Measurements from ENCODE around the gene CRY1. TPM values are rescaled to one million over a fixed set of nuclear protein-coding genes. Genes with fewer than 3 reads are reported as not detected.

The CRY1 gene
- total RNA-seq, 2 experiments from 2014 or later = 23.5 to 24.1 TPM

- CTCF ChIA-PET = interaction anchor here (1.7 kb wide), 1 partner anchor 48 kb away, joined by 4 read pairs; no protein-coding TSS in a partner anchor
- no peaks in the 10 kb centered on the region for H3K27me3 Mint-ChIP-seq
- H3K4me3 Mint-ChIP-seq = no peak overlapping the region
- no peak for DNase-seq
- intact Hi-C loops (cut with micrococcal nuclease) = no loop called here
- peaks cover 11% of the 10 kb centered on the region for H3K9me3 Mint-ChIP-seq
- H3K4me1 Mint-ChIP-seq (ENCODE audit: low read depth) = peaks cover 7% of the 10 kb centered on the region
- POLR2A ChIA-PET = no interaction called here
- no peak overlapping the region for H3K27ac Mint-ChIP-seq
- H3K36me3 Mint-ChIP-seq = peaks cover 12% of the 10 kb centered on the region
Measured at GRCh38 chr12:107057071-107057834, 36.1 kb downstream of the CRY1 start.

DNA sequence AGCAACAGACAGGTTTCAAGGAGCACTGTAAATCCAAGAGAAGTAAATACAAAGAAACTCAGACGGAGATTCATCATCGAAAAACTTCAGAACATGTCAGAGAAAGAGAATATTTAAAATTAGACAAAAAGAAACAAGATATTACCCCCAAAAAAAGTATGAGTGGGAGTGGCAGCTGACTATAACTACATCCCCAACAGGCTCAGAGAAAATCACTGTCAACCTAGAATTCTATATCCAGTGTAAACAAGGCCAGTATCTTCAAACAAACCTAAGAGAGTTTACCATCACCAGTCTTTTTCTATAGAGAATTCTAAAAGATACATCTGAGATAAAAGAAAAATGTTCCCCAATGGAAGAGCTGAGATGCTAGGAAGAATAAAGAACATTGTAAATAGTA, 39.6 kb downstream of the CRY1 start:
- H3K4me3 Mint-ChIP-seq = no peak overlapping the region
- H3K36me3 Mint-ChIP-seq = peaks cover 21% of the 10 kb centered on the region
- no peaks in the 10 kb centered on the region for H3K27me3 Mint-ChIP-seq
- peaks cover 17% of the 10 kb centered on the region for H3K9me3 Mint-ChIP-seq
- CTCF ChIA-PET = interaction anchor here (1.1 kb wide), 1 partner anchor 26 kb away, joined by 3 read pairs; no protein-coding TSS in a partner anchor
- H3K27ac Mint-ChIP-seq = no peak overlapping the region
- POLR2A ChIA-PET = no interaction called here
- intact Hi-C loops (cut with micrococcal nuclease) = no loop called here
- H3K4me1 Mint-ChIP-seq (ENCODE audit: low read depth) = peaks cover 11% of the 10 kb centered on the region
- no peak for DNase-seq

GRCh38 chr12:107045186-107045585, 48.2 kb downstream of the CRY1 start:
- Mint-ChIP-seq H3K4me1 (ENCODE audit: low read depth) (no peaks in the 10 kb centered on the region), H3K9me3 (peaks cover 33% of the 10 kb centered on the region), H3K27ac (no peak overlapping the region), H3K27me3 (no peaks in the 10 kb centered on the region), H3K36me3 (peaks cover 39% of the 10 kb centered on the region), H3K4me3 (no peak overlapping the region)
- DNase-seq = no peak
- intact Hi-C loops (cut with micrococcal nuclease) = no loop called here
- POLR2A ChIA-PET = no interaction called here
- CTCF ChIA-PET = no interaction called here

DNA sequence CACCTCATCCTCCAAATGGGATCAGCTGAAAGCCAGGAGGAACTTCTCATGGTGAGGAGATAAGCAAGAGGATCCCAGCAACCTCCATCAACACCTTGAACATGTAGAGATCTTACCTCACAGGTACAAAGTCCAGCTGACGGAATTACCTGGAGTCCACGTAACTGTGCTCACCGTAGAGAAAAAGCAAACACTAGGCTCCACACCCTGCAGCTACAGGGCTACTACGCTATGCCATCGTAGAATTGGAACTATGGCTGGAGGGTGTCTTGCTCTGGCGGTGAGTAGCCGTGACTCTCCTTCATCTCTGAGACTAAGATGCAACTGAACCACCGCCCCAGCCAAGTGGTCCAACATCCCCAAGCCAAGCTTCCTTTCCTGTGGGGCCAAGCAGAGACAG, 50.5 kb downstream of the CRY1 start:
- peaks cover 24% of the 10 kb centered on the region for H3K9me3 Mint-ChIP-seq
- no peak for DNase-seq
- ChIA-PET CTCF (interaction anchor here (0.8 kb wide), 1 partner anchor 18 kb away, joined by 3 read pairs; no protein-coding TSS in a partner anchor), POLR2A (no interaction called here)
- no peaks in the 10 kb centered on the region for H3K27me3 Mint-ChIP-seq
- H3K27ac Mint-ChIP-seq = no peak overlapping the region
- H3K4me1 Mint-ChIP-seq (ENCODE audit: low read depth) = peaks cover 8% of the 10 kb centered on the region
- H3K4me3 Mint-ChIP-seq = no peak overlapping the region
- intact Hi-C loops (cut with micrococcal nuclease) = no loop called here
- H3K36me3 Mint-ChIP-seq = peaks cover 29% of the 10 kb centered on the region

DNA sequence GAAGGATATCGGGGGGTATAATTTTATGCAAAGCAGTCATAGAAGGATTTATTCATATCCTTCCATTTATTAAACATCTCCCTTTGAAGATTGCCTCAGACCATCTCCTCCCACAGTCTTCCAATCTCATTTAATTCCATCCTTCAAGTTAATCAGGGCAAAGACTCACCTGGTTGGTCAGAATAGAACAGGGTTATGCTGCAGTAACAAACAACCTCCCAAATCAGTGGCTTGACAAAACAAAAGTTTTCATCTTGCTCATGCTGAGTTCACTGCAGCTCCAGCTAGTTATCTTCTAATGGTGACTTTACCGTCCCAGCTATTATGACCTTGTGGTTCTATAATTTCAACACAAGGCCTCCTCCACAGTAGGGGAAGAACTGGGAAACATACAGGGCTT, 57.6 kb downstream of the CRY1 start:
- ChIA-PET CTCF (no interaction called here), POLR2A (no interaction called here)
- no peak overlapping the region for H3K27ac Mint-ChIP-seq
- H3K4me1 Mint-ChIP-seq (ENCODE audit: low read depth) = peaks cover 30% of the 10 kb centered on the region
- H3K27me3 Mint-ChIP-seq = no peaks in the 10 kb centered on the region
- intact Hi-C loops (cut with micrococcal nuclease) = no loop called here
- no peak for DNase-seq
- no peak overlapping the region for H3K4me3 Mint-ChIP-seq
- peaks cover 2% of the 10 kb centered on the region for H3K9me3 Mint-ChIP-seq
- peaks cover 14% of the 10 kb centered on the region for H3K36me3 Mint-ChIP-seq

- DNase-seq = no peak
- no peak overlapping the region for H3K4me3 Mint-ChIP-seq
- H3K4me1 Mint-ChIP-seq (ENCODE audit: low read depth) = peaks cover 42% of the 10 kb centered on the region
- ChIA-PET POLR2A (no interaction called here), CTCF (no interaction called here)
- no peak overlapping the region for H3K27ac Mint-ChIP-seq
- H3K9me3 Mint-ChIP-seq = no peaks in the 10 kb centered on the region
- intact Hi-C loops (cut with micrococcal nuclease) = no loop called here
- peaks cover 12% of the 10 kb centered on the region for H3K36me3 Mint-ChIP-seq
- H3K27me3 Mint-ChIP-seq = no peaks in the 10 kb centered on the region
Measured at GRCh38 chr12:107033758-107034739, 59.3 kb downstream of the CRY1 start.

DNA sequence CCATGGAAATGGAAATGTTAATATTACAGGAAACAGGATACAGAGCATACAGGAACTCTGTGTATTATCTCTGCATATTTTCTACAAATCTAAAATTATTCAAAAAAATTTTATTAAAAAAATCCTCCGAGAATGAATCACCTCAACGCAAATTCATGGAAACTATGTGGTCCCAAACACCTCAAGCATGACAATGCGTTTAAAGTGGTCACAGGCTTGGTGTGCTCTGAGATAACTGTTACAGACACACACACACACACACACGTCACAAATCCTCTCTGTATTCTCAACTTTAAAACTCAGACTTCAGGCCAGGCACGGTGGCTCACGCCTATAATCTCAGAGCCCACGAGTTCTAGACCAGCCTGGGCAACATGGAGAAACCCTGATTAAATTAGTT, 61.1 kb downstream of the CRY1 start:
- intact Hi-C loops (cut with micrococcal nuclease) = no loop called here
- Mint-ChIP-seq H3K9me3 (no peaks in the 10 kb centered on the region), H3K4me1 (ENCODE audit: low read depth) (peaks cover 52% of the 10 kb centered on the region), H3K27me3 (no peaks in the 10 kb centered on the region), H3K36me3 (peaks cover 12% of the 10 kb centered on the region), H3K27ac (no peak overlapping the region), H3K4me3 (no peak overlapping the region)
- DNase-seq = no peak
- POLR2A ChIA-PET = no interaction called here
- CTCF ChIA-PET = no interaction called here

DNA sequence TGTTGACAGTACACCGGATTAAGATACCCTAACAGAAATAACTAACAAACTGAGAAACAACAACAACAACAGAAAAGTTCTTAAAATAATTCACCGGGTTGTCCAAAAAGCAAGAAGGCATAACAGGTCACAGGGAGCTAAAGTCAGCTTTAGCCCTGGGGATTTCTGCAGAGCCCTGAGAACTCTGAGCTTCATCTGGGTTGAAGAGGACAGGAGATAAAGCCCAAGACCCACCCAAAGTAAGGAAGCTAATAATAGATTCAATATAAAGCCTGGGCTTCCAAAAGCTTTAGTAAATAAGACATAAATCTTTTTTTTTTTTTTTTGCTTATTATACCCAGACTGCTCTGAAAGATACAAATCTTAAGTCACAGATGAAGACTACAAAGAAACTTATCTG, 62.3 kb downstream of the CRY1 start:
- no peak overlapping the region for H3K27ac Mint-ChIP-seq
- H3K36me3 Mint-ChIP-seq = peaks cover 4% of the 10 kb centered on the region
- no peak overlapping the region for H3K4me3 Mint-ChIP-seq
- no peaks in the 10 kb centered on the region for H3K9me3 Mint-ChIP-seq
- ChIA-PET POLR2A (no interaction called here), CTCF (interaction anchor here (0.6 to 0.7 kb wide), 2 partner anchors 76 to 390 kb away, joined by 3 read pairs; partner anchors contain the start of gene TMEM263)
- H3K4me1 Mint-ChIP-seq (ENCODE audit: low read depth) = peaks cover 60% of the 10 kb centered on the region
- H3K27me3 Mint-ChIP-seq = no peaks in the 10 kb centered on the region
- no peak for DNase-seq
- intact Hi-C loops (cut with micrococcal nuclease) = no loop called here

DNA sequence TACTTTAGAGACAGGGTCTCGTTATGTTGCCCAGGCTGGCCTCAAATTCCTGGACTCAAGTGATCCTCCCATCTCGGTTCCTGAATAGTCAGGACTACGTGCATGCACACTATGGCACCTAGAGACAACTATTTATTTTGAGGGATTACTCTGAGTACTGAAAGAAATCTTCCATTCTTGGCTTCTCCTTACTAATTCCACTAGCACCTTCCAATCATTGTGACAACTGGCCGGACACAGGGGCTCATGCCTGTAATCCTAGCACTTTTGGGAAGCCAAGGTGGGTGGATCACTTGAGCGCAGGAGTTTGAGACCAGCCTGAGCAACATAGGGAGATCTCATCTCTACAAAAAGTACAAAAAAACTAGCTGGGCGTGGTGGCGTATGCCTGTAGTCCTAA, 64.3 kb downstream of the CRY1 start:
- CTCF ChIA-PET = no interaction called here
- Mint-ChIP-seq H3K27ac (peak overlapping the region; percentile 51), H3K36me3 (no peaks in the 10 kb centered on the region), H3K4me3 (no peak overlapping the region), H3K4me1 (ENCODE audit: low read depth) (peaks cover 63% of the 10 kb centered on the region), H3K27me3 (no peaks in the 10 kb centered on the region), H3K9me3 (no peaks in the 10 kb centered on the region)
- POLR2A ChIA-PET = interaction anchor here (1.0 kb wide), 1 partner anchor 45 kb away, joined by 3 read pairs; no protein-coding TSS in a partner anchor
- intact Hi-C loops (cut with micrococcal nuclease) = loop anchor here (5.0 kb wide), 1 partner anchor 42 kb away; the partner anchor contains the start of gene MTERF2
- no peak for DNase-seq

DNA sequence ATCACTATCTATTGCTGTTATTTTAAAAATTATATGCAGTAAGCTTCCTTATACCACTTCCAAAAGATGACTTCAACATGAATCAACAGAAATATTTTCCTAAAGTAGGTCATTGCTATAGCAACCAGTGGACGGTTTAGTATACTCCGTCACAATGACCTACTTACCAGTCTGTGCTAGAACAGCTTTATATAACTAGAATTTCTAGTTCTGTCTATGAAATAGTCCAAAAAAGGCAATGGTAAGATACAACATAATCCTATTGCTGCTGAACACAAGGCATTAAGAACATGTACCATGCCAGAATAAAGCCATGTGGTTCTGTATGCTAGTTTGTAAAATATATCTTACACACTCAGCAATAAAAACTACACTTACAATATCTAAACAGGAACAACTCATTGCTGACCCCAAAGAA, 65.7 kb downstream of the CRY1 start:
- intact Hi-C loops (cut with micrococcal nuclease) = loop anchor here (1.0 to 5.0 kb wide), 3 partner anchors 40 to 71 kb away; partner anchors contain the start of gene MTERF2
- ChIA-PET POLR2A (interaction anchor here (0.7 kb wide), 1 partner anchor 41 kb away, joined by 4 read pairs; the partner anchor contains the start of gene MTERF2), CTCF (interaction anchor here (0.9 kb wide), 1 partner anchor 78 kb away, joined by 3 read pairs; no protein-coding TSS in a partner anchor)
- Mint-ChIP-seq H3K4me3 (peak overlapping the region; percentile 3), H3K4me1 (ENCODE audit: low read depth) (peaks cover 67% of the 10 kb centered on the region), H3K9me3 (no peaks in the 10 kb centered on the region), H3K27ac (peak overlapping the region; percentile 89), H3K36me3 (no peaks in the 10 kb centered on the region), H3K27me3 (no peaks in the 10 kb centered on the region)
- DNase-seq = no peak

DNA sequence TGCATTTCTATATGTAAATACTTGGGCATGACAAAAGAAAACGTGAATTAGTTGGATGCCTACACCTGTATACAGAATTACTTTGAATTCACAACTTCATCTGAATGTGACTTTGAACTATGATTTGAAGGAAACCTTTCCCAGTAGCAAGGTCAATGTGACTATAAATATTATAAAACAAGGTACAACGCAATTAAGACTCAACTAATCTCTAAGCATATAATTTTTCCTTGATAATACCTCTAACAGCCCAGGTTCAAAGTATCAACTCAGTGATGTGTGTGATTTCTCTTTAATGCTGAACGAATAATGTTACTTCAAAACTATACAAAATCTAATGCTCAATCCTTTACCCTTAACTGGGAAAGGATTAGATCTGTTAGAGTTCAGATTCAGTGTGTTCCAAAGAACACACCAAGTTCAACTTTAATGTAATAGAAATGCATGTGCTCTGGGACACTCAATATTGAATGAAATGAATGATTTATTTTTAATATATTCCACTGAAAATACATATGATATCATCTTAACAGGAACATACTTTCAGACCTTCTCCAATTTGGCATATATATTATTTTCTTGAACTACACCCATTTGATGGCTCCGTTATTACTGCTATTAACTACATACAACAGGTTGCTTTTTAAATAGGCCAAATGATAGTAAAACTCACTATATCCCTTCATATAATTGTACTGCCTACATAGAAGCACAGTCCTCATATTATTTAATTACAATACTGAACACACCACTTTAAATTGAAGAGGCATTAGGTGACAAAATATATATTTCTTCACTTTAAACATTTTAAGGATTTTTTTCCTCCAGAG, 66.3 kb downstream of the CRY1 start:
- Mint-ChIP-seq H3K27ac (peak overlapping the region; percentile 89), H3K27me3 (no peaks in the 10 kb centered on the region), H3K4me3 (no peak overlapping the region), H3K4me1 (ENCODE audit: low read depth) (peaks cover 63% of the 10 kb centered on the region), H3K9me3 (no peaks in the 10 kb centered on the region), H3K36me3 (no peaks in the 10 kb centered on the region)
- ChIA-PET CTCF (interaction anchor here (0.9 kb wide), 1 partner anchor 79 kb away, joined by 3 read pairs; no protein-coding TSS in a partner anchor), POLR2A (interaction anchor here (0.7 kb wide), 1 partner anchor 40 kb away, joined by 4 read pairs; the partner anchor contains the start of gene MTERF2)
- DNase-seq = no peak
- intact Hi-C loops (cut with micrococcal nuclease) = loop anchor here (1.0 to 5.0 kb wide), 3 partner anchors 40 to 70 kb away; partner anchors contain the start of gene MTERF2
